HG03039 (cell line): ENCODE results near the gene PTTG1IP2.

Source experiments
- ATAC-seq: cut with Tn5 transposase; IDR thresholded peaks from one replicate; pipeline ENCODE4 v1.9.1; 2021; ENCODE audit warnings: mild to moderate bottlenecking, moderate library complexity; ENCODE audit not compliant: unreplicated experiment

Gene PTTG1IP2

GRCh38 chr7:90552521-90552920 is 83.1 kb downstream of the PTTG1IP2 start:
- ATAC-seq, result no peak

- no peak for ATAC-seq
Observed at GRCh38 chr7:90560730-90561129, 91.3 kb downstream of the PTTG1IP2 start.
